Right atrium auricular region (tissue), 2 donors: ENCODE measurements around the gene OR52B6. TPM values are rescaled to one million over a fixed set of nuclear protein-coding genes. Genes with fewer than 3 reads are reported as not detected.

Experiments used
- DNase-seq: peaks from one replicate; pipeline ENCODE4 v3.0.0-alpha.2; 2019; ENCODE audit warnings: low spot score
- H3K27ac ChIP-seq, 2 donors: fragments of 200-600 bp; sonication (generic); 1 replicate in 1 of 2; 2 replicates in 1 of 2; pipeline ENCODE4 v1.5.1; 2016 to 2019
- H3K27me3 ChIP-seq, 2 donors: fragments of 200-600 bp; sonication (generic); one replicate each; pipeline versions ENCODE4 v1.5.1 to v1.6.0; 2017 to 2019
- H3K36me3 ChIP-seq: fragments of 200-600 bp; sonication (generic); one replicate; pipeline ENCODE4 v1.5.1; 2016
- H3K4me1 ChIP-seq, 2 donors: fragments of 200-600 bp; sonication (generic); one replicate each; pipeline versions ENCODE4 v1.5.1 to v1.6.0; 2017 to 2019
- H3K4me3 ChIP-seq, 2 donors: fragments of 200-600 bp; sonication (generic); 1 replicate in 1 of 2; 2 replicates in 1 of 2; pipeline ENCODE4 v1.5.1; 2017 to 2019; ENCODE audit warnings: mild to moderate bottlenecking in 1 of 2, moderate library complexity in 1 of 2
- H3K9me3 ChIP-seq, 2 donors: fragments of 200-600 bp; sonication (generic); one replicate each; pipeline ENCODE4 v1.5.1; 2019
- total RNA-seq, 2 donors: library from RNA; depleted of rRNA; stranded (reverse); fragments of >200 nt; gene quantifications; one replicate each; pipeline ENCODE4 v1.1.0, GENCODE V29; 2016
- TF ChIP-seq, protein P1 (sequence below), 2 donors: fragments of 200-600 bp; sonication (generic); IDR thresholded peaks; one replicate each; pipeline ENCODE4 v1.5.1; 2019; ENCODE audit warnings: antibody characterized with exemption in 2 of 2

OR52B6 gene, protein sequence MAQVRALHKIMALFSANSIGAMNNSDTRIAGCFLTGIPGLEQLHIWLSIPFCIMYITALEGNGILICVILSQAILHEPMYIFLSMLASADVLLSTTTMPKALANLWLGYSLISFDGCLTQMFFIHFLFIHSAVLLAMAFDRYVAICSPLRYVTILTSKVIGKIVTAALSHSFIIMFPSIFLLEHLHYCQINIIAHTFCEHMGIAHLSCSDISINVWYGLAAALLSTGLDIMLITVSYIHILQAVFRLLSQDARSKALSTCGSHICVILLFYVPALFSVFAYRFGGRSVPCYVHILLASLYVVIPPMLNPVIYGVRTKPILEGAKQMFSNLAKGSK
- not detected for total RNA-seq

DNA sequence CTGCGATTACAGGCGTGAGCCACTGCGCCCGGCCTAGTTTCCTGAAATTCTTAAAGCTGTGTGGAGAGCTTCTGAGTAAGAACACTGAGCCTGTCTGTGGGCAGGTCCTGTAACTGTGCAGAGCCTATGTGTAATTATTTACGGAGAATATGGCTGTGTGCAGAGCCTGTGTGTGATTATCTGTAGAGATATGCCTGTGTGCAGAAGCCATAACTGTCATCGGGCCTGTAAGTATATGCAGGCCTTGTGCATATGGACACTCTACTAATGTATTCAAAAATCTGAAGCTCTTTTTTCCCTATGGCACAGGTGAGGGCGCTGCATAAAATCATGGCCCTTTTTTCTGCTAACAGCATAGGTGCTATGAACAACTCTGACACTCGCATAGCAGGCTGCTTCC lies at the start of gene OR52B6:
Gene OR52B6 (plus strand): TSS at position 301 of the 400 bp plus-strand sequence. CDS start 0 bp downstream, at position 301.
- Histone ChIP-seq H3K4me3 (no peak within 1 kb of the TSS), H3K27me3 (no peaks in the 10 kb centered on the region), H3K4me1 (no peaks in the 10 kb centered on the region), H3K27ac (no peak within 1 kb of the TSS), H3K36me3 (no peaks in the 10 kb centered on the region), H3K9me3 (no peaks in the 10 kb centered on the region)
- no peak for DNase-seq
- TF ChIP-seq, protein P1, sequence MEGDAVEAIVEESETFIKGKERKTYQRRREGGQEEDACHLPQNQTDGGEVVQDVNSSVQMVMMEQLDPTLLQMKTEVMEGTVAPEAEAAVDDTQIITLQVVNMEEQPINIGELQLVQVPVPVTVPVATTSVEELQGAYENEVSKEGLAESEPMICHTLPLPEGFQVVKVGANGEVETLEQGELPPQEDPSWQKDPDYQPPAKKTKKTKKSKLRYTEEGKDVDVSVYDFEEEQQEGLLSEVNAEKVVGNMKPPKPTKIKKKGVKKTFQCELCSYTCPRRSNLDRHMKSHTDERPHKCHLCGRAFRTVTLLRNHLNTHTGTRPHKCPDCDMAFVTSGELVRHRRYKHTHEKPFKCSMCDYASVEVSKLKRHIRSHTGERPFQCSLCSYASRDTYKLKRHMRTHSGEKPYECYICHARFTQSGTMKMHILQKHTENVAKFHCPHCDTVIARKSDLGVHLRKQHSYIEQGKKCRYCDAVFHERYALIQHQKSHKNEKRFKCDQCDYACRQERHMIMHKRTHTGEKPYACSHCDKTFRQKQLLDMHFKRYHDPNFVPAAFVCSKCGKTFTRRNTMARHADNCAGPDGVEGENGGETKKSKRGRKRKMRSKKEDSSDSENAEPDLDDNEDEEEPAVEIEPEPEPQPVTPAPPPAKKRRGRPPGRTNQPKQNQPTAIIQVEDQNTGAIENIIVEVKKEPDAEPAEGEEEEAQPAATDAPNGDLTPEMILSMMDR (IDR thresholded peaks at IDR 0.05), result no peak

DNA sequence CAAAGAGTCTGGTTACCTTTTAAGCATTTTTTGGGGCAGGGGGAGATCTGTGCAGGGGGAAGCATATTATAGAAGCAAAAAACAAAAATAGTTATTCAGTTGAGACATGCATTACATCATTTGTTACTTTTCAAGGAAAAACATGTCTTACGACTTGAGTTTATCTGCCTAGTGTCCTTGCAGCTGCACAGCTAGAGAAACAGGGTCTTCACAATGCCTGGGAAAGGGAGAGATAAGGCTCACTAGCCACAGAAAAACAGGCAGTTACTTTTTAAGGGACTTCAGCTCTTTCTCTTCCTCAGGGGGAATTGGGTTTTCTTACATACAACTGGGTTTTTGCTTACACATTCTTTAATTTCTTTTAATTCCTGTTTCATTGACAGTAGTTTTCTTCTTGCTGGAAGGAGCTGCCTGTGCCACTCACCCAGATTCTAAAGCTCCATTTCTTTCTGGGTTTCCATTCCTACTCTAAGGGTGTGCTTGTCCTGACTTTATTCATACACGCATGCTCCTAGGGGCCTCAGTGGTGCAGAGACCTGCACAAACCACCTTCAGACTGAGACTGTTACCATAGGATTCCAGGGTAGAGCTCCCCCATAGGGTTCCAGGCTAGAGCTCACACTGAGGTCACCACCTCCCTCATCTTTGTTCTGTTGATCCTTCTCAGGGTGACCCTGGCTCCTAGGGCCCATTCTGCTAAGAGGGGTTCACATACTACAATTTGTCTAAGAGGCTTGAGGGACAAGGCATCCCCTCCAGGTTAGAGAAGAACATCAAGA lies 49.4 kb upstream of the OR52B6 start:
- no peak overlapping the region for H3K4me3 ChIP-seq
- no peaks in the 10 kb centered on the region for H3K36me3 ChIP-seq
- no peak overlapping the region for H3K27ac ChIP-seq
- DNase-seq, result no peak
- H3K4me1 ChIP-seq, result no peaks in the 10 kb centered on the region
- no peaks in the 10 kb centered on the region for H3K9me3 ChIP-seq
- no peaks in the 10 kb centered on the region for H3K27me3 ChIP-seq
- TF ChIP-seq, protein P1 (IDR thresholded peaks at IDR 0.05), result no peak

DNA sequence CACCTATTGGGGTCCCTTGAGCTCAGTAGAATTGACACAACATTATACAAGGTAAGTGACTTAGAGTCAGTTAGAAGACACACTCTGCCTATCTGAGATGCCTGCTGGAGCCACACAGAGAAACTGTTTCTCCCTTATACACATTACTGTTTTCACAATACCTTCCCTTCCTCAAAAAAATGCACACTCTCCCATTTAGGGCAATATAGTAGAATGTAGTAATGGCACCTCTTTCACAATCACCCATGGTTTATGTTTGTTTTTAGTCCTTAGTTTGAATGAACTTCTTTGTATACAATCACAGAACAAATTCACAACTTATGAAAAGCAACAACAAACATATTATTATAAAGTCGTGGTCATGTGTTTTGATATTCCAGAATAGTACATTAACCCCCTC lies 46.6 kb upstream of the OR52B6 start:
- Histone ChIP-seq H3K9me3 (no peaks in the 10 kb centered on the region), H3K27ac (no peak overlapping the region)

DNA sequence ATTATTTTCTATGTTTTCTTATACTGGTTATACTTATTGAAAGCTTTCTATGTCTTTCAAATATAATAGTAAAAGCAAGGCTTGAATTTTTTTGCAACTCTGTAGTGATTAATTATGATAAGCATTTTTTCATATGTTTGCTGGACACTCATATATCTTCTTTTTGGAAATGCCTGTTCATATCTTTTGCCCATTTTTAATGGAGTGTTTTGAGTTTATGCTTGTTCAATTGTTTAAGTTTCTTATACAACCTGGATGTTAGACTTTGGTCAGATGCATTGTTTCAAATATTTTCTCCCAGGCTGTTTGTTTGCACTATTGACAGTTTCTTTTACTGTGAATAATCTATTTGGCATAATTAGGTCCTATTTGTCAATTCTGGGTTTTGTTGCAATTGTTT lies 44.2 kb upstream of the OR52B6 start:
- H3K4me1 ChIP-seq, result no peaks in the 10 kb centered on the region
- H3K27me3 ChIP-seq, result no peaks in the 10 kb centered on the region
- H3K27ac ChIP-seq, result no peak overlapping the region
- H3K4me3 ChIP-seq, result no peak overlapping the region
- DNase-seq, result no peak
- H3K36me3 ChIP-seq, result no peaks in the 10 kb centered on the region
- TF ChIP-seq, protein P1 (IDR thresholded peaks at IDR 0.05), result no peak
- H3K9me3 ChIP-seq, result no peaks in the 10 kb centered on the region

More for the DNA sequence above, 46.6 kb upstream of the OR52B6 start:
- no peaks in the 10 kb centered on the region for H3K27me3 ChIP-seq
- no peak overlapping the region for H3K4me3 ChIP-seq
- no peaks in the 10 kb centered on the region for H3K36me3 ChIP-seq
- H3K4me1 ChIP-seq, result no peaks in the 10 kb centered on the region
- no peak for DNase-seq
- TF ChIP-seq, protein P1 (IDR thresholded peaks at IDR 0.05), result no peak

DNA sequence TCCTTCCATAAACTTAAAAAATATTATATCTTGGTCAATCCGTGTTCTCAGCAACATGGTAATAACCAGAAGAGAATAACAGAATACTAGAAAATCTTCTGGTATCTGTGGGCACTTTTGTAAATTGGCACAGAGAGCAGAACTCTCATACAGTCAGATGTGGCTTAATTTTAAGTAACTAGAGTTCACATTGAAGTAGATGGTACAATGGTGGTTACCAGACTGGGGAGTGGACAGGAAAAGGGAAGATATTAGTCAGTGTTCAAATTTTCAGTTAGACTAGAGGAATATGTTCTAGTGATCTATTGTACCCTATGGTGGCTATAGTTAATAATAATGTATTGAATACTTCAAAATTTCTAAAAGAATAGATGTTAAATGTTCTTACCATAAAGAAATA lies 39.2 kb upstream of the OR52B6 start:
- Histone ChIP-seq H3K27me3 (no peaks in the 10 kb centered on the region), H3K9me3 (no peaks in the 10 kb centered on the region), H3K36me3 (no peaks in the 10 kb centered on the region), H3K27ac (no peak overlapping the region), H3K4me1 (no peaks in the 10 kb centered on the region), H3K4me3 (no peak overlapping the region)
- DNase-seq, result no peak
- TF ChIP-seq, protein P1 (IDR thresholded peaks at IDR 0.05), result no peak
